ENCODE results near the gene PBLD.

DNA sequence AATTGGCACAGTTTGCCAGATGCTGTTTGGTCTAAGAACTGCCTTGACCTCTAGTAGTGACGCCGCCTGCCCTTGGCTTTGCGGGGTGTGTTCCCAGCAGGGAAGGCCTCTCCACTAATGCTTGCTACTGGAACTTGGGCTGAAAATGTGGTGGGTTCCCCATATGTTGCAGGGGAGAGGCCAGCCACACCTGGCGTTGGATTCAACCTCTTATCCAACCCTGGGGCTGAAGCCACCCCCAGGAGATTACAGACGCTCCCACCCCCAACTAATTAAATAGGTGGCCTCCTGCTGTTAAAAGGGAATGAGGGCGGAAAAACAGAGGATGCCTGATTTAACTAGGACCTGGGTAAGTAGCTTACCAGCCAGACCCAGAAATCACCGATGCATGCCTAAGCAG lies 81.6 kb downstream of the PBLD start:
- TF ChIP-seq CTCF (IDR thresholded peaks at IDR 0.05) (no peak), BHLHE40 (IDR thresholded peaks at IDR 0.05; ENCODE audit: low read depth, low read length) (no peak), SMC3 (IDR thresholded peaks at IDR 0.05) (no peak), POLR2A (IDR thresholded peaks at IDR 0.05; ENCODE audit: low read length) (no peak), EP300 (IDR thresholded peaks at IDR 0.05) (no peak)

Data from A549 (cell line).